NT2/D1 (cell line): ENCODE data around the gene KISS1.

Experiments
- SUZ12 ChIP-seq: IDR thresholded peaks from 2 replicates; pipeline ENCODE4 v1.6.1; 2011; ENCODE audit not compliant: insufficient read length, insufficient read depth; ENCODE audit errors: extremely low read depth
- YY1 ChIP-seq: IDR thresholded peaks from 2 replicates; pipeline ENCODE4 v1.6.1; 2011; ENCODE audit not compliant: insufficient read length, insufficient read depth
- ZNF274 ChIP-seq: IDR thresholded peaks from 2 replicates; pipeline ENCODE4 v1.6.1; 2011; ENCODE audit warnings: mild to moderate bottlenecking, low read depth, low read length

- no peak for TF ChIP-seq SUZ12
- no peak for TF ChIP-seq YY1
- no peak for TF ChIP-seq ZNF274
Observed at GRCh38 chr1:204227996-204228785, 31.9 kb upstream of the KISS1 start.
